Measurements from ENCODE around the gene PAQR6.

- TF ChIP-seq CTCF (IDR thresholded peaks at IDR 0.05) (no peak), POLR2A (IDR thresholded peaks at IDR 0.05) (no peak)
These were observed 43.2 kb downstream of the PAQR6 start for GRCh38 chr1:156204686-156205085.

All from thyroid gland (tissue), 4 donors.